Stimulated activated CD8-positive, alpha-beta memory T cell treated with anti-CD3 and anti-CD28 coated beads, Interleukin-7, amount 100 ng/mL, for 48 hours (primary cell): Measurements from ENCODE around the gene PRKX.
A peak's percentile ranks its signal among the peaks of the same experiment; 100 is the strongest.
"Not testable (repeated sequence)": the region's sequence is repeated elsewhere in the genome, so short reads cannot be mapped to it uniquely, and the experiment has no call there.

ENCODE experiments used
- DNase-seq, 2 donors: peaks; one replicate each; pipeline ENCODE4 v3.0.0-alpha.2; 2020; ENCODE audit warnings: low read depth in 1 of 2; ENCODE audit errors: extremely low read depth in 1 of 2

PRKX gene

GRCh38 chrX:3713225-3713936 lies at the start of gene PRKX:
Gene PRKX, minus strand, starts transcription at chrX:3713649. Its CDS starts 396 bp downstream, at chrX:3713253.
- peak in 1 of 2 donors; percentile 67 for DNase-seq

DNA sequence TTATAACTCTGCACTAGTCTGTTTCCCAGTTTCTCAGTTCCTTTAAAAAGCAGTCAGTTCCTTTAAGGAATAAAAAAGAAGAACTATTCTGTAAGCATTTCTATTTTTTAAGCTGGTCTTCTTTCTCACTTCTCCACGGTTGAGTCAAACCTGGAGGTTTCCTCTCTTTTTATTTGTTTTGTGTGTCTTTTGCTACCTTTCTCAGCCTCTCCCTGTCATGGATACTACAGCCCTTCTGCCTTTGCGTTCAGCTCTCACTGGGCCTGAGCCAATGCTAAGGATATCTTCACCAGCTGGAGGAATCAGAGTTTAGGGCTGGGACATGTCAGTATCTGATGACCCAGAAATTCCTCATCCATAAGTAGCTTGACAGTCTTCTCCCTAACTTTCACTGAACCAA lies 49.7 kb upstream of the PRKX start:
- no peak for DNase-seq

- no peak for DNase-seq
Observed at GRCh38 chrX:3757510-3758025, 44.1 kb upstream of the PRKX start.

- no peak for DNase-seq
Observed at GRCh38 chrX:3748052-3748559, 34.7 kb upstream of the PRKX start.

- peak; percentile 7 to 32 for DNase-seq
Observed at GRCh38 chrX:3743801-3744439, 30.5 kb upstream of the PRKX start.

DNA sequence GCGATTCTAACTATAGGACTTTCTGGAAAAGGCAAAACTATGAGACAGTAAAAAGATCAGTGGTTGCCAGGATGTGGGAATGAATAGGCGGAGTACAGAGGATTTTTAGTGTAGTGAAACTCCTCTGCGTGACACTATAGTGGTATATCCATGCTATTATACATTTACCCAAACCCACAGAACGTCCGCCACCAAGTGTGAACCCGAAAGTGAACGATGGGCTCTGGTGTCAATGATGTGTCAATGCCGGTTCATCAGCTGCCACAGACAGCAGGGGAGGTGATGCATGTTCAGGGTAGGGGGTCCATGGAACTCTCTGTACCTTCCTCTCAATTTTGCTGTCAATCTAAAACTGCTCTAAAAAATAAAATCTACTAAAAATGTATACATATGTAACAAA lies 27.5 kb upstream of the PRKX start:
- not testable (repeated sequence) for DNase-seq

GRCh38 chrX:3738509-3738908 lies 25.1 kb upstream of the PRKX start:
- DNase-seq, result no peak

DNA sequence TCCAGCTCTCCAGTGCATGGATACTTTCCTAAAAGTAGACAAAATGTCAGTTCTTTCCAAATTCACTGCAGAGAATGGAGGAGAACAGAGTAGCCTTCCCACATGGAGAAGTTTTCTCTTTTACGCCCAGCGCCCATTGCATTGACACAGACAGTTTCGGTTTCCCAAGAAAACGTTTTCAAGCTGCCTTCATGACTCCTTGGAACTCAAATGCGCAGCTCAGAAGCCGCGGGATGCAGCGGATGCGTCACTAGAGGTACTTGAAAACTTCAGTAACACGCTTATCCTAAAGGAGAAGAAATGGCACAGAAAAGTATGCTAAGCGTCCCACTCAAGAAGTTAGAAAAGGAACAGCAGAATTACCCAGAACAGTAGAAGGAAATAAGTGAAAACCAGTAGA lies 23.1 kb upstream of the PRKX start:
- not testable (repeated sequence) for DNase-seq

DNA sequence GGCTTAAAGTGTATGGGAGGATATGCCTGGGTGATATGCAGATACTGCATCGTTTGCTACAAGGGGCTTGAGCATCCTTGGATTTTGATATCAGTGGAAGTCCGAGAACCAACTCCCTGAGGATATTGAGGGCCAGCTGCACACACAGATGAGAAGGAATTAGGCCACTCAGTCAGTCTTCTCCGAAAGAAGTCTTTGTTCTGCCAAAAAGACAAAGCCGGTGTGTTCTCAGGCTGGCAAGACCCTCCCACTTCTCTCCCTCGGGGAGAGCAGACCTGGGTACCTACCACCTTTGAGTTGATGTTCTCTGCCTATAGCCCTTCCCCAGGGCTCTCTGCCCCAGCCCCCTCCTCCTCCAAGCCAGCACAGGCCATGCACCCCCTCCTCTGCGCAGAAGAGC lies 22.4 kb upstream of the PRKX start:
- DNase-seq, result not testable (repeated sequence)

DNA sequence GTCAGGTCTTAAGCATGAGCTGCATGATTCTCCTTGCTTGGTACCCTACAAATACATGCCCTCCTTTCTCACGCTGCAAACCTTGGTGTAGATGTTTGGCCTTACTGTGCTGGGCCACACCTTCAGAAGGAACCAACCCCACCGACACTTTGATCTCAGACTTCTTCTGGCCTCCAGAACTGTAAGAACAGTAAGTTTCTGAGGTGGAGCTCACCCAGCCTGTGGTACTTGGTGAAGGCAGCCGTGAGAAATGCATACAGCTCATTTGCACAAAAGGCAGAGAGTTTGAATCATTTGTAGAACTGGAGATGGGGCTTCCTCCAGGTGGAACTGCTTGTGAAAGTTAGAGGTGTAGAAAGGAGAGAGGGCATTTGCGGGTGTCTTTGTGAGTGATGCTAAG lies 21.0 kb upstream of the PRKX start:
- DNase-seq, result not testable (repeated sequence)

GRCh38 chrX:3733043-3733430 lies 19.6 kb upstream of the PRKX start:
- DNase-seq, result no peak

GRCh38 chrX:3732326-3733042 lies 19.0 kb upstream of the PRKX start:
- DNase-seq, result not testable (repeated sequence)

DNA sequence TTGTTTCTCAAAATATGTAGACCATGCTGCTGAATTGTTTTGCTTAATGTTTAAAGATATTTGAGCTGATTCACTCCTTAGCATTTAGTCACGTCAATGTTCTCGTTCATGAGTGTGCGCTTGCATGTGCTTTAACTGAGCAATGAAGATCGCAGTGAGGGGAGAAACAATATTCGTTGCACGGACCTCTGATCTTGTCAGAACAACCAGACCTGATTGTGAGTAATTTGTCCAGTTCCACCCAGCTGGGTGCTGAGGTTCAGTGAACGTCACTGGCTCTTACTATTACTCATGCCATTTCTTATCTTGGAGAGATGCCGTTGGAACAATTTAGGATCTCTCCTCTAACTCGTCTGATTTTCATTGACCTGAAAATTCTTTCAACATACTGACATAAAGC lies 15.0 kb upstream of the PRKX start:
- DNase-seq, result no peak

- DNase-seq, result not testable (repeated sequence)
Observed at GRCh38 chrX:3723460-3723859, 10.0 kb upstream of the PRKX start.

DNA sequence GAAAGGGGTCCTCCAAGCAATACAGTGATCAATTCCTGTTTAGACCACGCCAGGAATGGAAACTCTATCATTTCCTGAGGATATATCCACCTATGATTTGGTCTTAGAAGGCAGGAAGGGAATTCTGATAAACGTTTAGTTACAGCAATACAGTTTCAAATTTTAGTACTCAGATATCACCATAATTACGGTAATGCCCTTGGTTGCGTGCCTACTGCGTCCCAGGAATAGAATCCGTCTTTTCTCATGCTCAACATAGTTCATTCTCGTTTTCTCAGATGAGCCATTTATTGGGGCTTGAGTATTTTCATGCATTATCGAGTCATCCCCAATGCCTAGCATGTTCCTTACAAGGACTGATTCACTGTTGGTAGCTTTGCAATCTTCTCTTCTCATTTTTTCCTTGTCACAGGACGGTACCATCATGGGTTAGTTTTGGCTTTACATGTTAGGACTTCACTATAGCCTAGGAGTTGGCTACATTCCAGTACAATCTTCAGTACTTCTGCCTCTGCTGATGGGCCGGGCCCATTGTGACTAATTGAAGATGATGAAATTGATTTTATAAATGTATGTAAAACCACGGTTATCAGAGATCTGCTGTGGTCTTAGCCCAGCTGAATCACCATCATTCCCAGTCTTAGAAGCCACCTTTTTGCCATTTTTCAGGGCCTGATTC lies 4.4 kb upstream of the PRKX start:
- no peak for DNase-seq

- DNase-seq, result no peak
Observed at GRCh38 chrX:3715921-3716320, 2.5 kb upstream of the PRKX start.

GRCh38 chrX:3714706-3715479 lies 1.4 kb upstream of the PRKX start:
- not testable (repeated sequence) for DNase-seq

DNA sequence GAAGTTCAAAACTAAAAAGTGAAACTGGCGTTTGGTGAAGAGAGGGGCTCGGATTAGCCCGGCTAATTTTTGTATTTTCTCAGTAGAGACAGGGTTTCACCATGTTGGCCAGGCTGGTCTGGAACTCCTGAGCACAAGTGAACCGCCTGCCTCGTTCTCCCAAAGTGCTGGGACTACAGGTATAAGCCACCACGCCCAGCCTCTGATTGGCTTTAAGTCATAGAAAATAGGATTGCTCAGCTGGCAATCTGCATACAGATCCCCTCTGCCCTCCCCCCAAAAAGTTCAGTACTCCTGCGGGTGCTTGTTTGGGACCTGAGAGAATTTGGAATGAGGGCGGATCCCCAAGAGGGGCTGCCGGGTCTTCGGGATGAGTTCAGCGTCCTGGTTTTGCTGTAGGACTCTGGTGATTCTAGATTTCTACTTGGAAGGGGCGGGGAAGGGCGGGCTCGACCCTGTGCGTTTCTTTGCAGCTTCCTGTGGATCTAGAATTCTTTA lies 537 bp upstream of the PRKX start:
- DNase-seq, result no peak

GRCh38 chrX:3712870-3713224 lies 602 bp downstream of the PRKX start:
- DNase-seq, result no peak
